GM12865 (cell line): ENCODE results near the gene DSP.

Experiments
- DNase-seq: peaks from one replicate; pipeline ENCODE4 v3.0.0; 2010; ENCODE audit warnings: low read depth
- H3K4me3 ChIP-seq: 2 replicates; pipeline ENCODE4 v1.5.1; 2011; ENCODE audit warnings: mild to moderate bottlenecking, low read depth, low read length, control low read depth
- TF ChIP-seq, protein P1 (sequence below): IDR thresholded peaks from 2 replicates; pipeline ENCODE4 v1.5.1; 2011; ENCODE audit warnings: low read length, control low read depth, low read depth, inconsistent platforms; ENCODE audit not compliant: insufficient read depth; ENCODE audit errors: missing control alignments

Gene DSP

DNA sequence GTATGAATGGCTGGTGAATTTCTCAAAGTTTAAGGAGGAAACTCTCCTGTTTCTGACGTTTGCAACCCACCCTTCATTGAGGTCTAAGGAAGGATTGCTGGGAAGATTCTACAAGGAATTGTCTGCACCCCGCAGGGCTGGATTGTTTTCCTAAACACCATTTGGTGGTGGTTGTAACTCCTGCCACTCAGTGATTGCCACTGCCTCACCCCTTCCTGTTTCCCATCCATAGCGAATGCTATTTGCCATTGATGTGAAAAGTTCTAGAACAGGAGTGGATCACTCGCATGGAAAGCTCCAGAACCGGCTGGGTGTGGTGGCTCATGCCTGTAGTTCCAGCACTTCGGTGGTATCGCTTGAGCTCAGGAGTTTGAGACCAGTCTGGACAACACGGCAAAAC, 8.7 kb upstream of the DSP start:
- DNase-seq = no peak
- TF ChIP-seq, protein P1, sequence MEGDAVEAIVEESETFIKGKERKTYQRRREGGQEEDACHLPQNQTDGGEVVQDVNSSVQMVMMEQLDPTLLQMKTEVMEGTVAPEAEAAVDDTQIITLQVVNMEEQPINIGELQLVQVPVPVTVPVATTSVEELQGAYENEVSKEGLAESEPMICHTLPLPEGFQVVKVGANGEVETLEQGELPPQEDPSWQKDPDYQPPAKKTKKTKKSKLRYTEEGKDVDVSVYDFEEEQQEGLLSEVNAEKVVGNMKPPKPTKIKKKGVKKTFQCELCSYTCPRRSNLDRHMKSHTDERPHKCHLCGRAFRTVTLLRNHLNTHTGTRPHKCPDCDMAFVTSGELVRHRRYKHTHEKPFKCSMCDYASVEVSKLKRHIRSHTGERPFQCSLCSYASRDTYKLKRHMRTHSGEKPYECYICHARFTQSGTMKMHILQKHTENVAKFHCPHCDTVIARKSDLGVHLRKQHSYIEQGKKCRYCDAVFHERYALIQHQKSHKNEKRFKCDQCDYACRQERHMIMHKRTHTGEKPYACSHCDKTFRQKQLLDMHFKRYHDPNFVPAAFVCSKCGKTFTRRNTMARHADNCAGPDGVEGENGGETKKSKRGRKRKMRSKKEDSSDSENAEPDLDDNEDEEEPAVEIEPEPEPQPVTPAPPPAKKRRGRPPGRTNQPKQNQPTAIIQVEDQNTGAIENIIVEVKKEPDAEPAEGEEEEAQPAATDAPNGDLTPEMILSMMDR = no peak
- no peak overlapping the region for H3K4me3 ChIP-seq

DNA sequence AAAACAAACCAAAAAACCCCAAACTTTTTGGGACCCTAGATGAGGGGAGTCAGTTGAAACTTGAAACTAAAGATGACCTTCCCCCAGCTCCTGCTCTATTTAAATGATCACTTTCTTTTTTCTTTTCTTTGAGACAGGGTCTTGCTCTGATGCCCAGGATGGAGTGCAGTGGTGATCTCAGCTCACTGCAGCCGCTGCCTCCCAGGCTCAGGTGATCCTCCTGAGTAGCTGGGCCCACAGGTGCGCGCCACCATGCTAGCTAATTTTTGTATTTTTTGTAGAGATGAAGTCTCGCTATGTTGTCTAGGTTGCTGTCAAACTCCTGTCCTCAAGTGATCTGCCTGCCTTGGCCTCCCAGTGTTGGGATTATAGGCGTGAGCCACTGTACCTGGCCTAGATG, 7.3 kb upstream of the DSP start:
- TF ChIP-seq, protein P1 = no peak

DNA sequence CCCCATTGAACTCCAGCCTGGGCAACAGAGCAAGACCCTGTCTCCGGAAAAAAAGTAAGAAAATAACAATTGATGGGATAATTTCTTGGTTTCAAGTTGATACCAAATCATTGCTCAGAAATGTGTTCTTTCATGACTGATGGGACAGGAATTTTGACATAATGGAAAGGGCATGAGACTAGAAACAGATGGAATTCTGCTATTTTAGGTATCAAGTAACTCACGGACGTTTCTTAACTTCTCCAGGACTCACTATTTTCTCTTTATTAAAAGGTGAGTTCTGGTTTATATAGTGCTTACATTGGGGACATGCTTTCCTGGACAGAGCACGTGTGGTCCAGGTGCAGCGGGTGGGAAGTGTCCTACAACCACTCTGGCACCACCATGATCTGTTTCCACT, 6.0 kb upstream of the DSP start:
- TF ChIP-seq, protein P1 = no peak
- no peak for DNase-seq

More for the DNA sequence above, 7.3 kb upstream of the DSP start:
- DNase-seq = no peak
- no peak overlapping the region for H3K4me3 ChIP-seq

DNA sequence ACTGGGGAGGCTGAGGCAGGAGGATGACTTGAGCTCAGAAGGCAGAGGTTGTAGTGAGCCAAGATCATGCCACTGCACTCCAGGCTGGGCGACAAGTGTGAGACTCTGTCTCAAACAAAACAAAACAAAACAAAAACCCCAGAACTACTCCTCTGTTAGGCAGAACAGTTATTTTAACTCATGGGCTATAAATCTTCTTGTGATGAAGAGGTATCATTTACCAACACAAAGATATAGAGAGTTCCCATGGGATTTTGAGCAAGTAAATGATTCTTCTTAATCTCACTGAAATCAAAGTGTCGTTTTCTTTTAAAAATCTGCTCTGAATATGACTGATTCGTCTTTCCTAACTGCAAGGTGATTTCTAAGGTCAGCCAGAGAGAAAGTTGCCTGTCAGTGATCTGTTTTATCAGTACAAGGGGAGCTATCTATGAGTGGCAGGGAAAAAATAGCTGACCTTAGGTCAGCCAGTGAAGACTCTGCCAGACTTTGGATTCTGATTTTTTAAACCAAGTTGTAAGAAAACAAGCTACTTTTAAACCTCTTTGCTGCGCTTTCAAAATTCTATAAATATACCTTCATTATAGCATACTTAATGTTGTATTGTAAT, 3.8 kb upstream of the DSP start:
- TF ChIP-seq, protein P1 = no peak
- no peak overlapping the region for H3K4me3 ChIP-seq

More for the DNA sequence above, 6.0 kb upstream of the DSP start:
- no peak overlapping the region for H3K4me3 ChIP-seq

DNA sequence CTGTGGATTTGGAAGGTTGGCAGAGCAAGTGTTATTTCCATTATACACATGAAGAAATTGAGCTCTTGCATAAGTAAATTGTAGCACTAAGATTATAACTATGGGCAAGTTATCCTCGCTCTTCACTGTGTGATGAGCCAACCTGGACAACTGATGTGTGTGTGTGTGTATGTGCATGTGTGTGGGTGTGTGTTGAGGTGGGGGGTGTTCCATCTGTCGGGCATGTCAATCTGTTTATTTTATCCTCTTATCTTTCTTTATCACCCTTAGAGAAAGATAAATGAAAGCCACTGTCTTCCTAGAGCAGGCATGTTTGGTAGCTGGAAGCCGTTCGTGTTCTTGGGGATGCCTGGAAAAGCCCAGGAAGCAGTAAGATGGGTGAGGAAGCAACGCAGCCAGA, 3.0 kb upstream of the DSP start:
- no peak for DNase-seq
- TF ChIP-seq, protein P1 = no peak
- no peak overlapping the region for H3K4me3 ChIP-seq

More for the DNA sequence above, 3.8 kb upstream of the DSP start:
- no peak for DNase-seq

DNA sequence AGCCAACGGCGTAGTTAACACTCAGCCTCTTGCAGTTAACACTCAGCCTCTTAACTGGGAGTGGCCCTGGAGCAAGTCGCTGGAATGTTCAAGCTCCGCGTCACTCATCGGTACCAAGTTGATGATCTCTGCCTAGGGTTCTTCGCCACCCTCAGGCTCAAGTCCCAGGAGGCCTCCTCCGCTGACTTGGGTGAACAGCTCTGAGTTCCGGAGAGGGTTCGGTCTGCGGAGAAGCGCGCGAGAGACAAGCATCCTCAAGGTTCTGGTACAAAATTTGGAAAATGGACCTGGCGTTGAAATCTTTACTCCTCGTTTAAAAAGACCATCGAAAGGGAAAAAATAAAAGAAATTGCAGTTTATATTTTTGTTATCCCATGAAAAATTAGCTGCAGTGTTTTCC, 876 bp upstream of the DSP start:
- DNase-seq = no peak
- TF ChIP-seq, protein P1 = no peak
- no peak overlapping the region for H3K4me3 ChIP-seq
